Suprapubic skin (tissue), 4 donors: ENCODE measurements around the gene SPAG16. TPM values are rescaled to one million over a fixed set of nuclear protein-coding genes. Genes with fewer than 3 reads are reported as not detected.

ENCODE experiments used
- DNase-seq, 2 donors: peaks; one replicate each; pipeline ENCODE4 v3.0.0-alpha.2; 2019; ENCODE audit warnings: low spot score in 2 of 2
- H3K27ac ChIP-seq: fragments of 200-600 bp; sonication (generic); one replicate; pipeline ENCODE4 v1.5.1; 2019
- H3K27me3 ChIP-seq: fragments of 200-600 bp; sonication (generic); one replicate; pipeline ENCODE4 v1.5.1; 2019
- H3K36me3 ChIP-seq: fragments of 200-600 bp; sonication (generic); one replicate; pipeline ENCODE4 v1.5.1; 2019
- H3K4me1 ChIP-seq: fragments of 200-600 bp; sonication (generic); one replicate; pipeline ENCODE4 v1.5.1; 2019
- H3K4me3 ChIP-seq: fragments of 200-600 bp; sonication (generic); one replicate; pipeline ENCODE4 v1.5.1; 2019; ENCODE audit warnings: mild to moderate bottlenecking
- H3K9me3 ChIP-seq: fragments of 200-600 bp; sonication (generic); one replicate; pipeline ENCODE4 v1.5.1; 2019
- EP300 ChIP-seq: sonication (generic); formaldehyde crosslinking; IDR thresholded peaks from one replicate; pipeline ENCODE4 v1.6.1; 2017; ENCODE audit warnings: antibody characterized with exemption
- POLR2A ChIP-seq, 2 donors: fragments of 450-650 bp; IDR thresholded peaks; one replicate each; pipeline ENCODE4 v1.6.1; 2017; ENCODE audit warnings: antibody characterized with exemption in 2 of 2, mild to moderate bottlenecking in 2 of 2, moderate library complexity in 2 of 2
- POLR2AphosphoS5 ChIP-seq, 3 donors: sonication (generic); formaldehyde crosslinking; IDR thresholded peaks; one replicate each; pipeline ENCODE4 v1.6.1; 2017; ENCODE audit warnings: antibody characterized with exemption in 3 of 3
- WGBS: methylation state at CpG from one replicate; pipeline ENCODE4 v1.1.5; 2018; 5-methylcytosine and 5-hydroxymethylcytosine counted together
- total RNA-seq, 4 donors: library from RNA; depleted of rRNA; stranded (reverse); fragments of >200 nt; gene quantifications; one replicate each; pipeline ENCODE4 v1.1.0, GENCODE V29; 2016
- TF ChIP-seq, protein P1 (sequence below), 2 donors: fragments of 200-600 bp in 1 of 2; fragments of 450-650 bp in 1 of 2; sonication (generic) in 1 of 2; IDR thresholded peaks; one replicate each; pipeline ENCODE4 v1.5.1; 2016 to 2019; ENCODE audit warnings: antibody characterized with exemption in 2 of 2, mild to moderate bottlenecking in 1 of 2, moderate library complexity in 1 of 2

SPAG16 gene
- total RNA-seq, 4 donors from 2014 or later, result 17.5 to 31.4 (median 22.0) TPM

DNA sequence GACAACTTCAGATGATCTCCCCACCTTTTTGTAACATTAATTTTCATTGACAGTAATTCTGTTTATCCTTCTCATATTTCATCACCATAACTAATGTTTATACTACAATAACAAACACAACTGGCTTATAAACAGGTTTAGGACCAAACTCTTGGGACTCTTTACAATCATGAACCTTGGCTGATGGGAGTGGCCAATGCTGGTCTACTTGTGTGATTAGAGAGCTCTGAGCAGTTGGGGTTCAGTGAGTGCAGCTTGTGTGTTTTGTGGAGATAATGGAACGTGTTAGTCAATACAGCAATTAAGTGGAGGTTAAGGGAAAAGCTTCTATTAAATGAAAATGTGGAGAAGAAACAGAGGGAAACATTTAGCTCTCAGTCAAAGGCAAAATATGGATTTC is 207.1 kb downstream of the SPAG16 start:
- Histone ChIP-seq H3K4me1 (no peaks in the 10 kb centered on the region), H3K9me3 (no peaks in the 10 kb centered on the region), H3K27me3 (no peaks in the 10 kb centered on the region), H3K27ac (no peak overlapping the region), H3K36me3 (no peaks in the 10 kb centered on the region), H3K4me3 (no peak overlapping the region)
- WGBS, result 71% methylated on average over 1 of the region's 1 CpG
- DNase-seq, result no peak
- TF ChIP-seq, protein P1, sequence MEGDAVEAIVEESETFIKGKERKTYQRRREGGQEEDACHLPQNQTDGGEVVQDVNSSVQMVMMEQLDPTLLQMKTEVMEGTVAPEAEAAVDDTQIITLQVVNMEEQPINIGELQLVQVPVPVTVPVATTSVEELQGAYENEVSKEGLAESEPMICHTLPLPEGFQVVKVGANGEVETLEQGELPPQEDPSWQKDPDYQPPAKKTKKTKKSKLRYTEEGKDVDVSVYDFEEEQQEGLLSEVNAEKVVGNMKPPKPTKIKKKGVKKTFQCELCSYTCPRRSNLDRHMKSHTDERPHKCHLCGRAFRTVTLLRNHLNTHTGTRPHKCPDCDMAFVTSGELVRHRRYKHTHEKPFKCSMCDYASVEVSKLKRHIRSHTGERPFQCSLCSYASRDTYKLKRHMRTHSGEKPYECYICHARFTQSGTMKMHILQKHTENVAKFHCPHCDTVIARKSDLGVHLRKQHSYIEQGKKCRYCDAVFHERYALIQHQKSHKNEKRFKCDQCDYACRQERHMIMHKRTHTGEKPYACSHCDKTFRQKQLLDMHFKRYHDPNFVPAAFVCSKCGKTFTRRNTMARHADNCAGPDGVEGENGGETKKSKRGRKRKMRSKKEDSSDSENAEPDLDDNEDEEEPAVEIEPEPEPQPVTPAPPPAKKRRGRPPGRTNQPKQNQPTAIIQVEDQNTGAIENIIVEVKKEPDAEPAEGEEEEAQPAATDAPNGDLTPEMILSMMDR (IDR thresholded peaks at IDR 0.05), result no peak
- no peak for TF ChIP-seq POLR2A (IDR thresholded peaks at IDR 0.05)
- TF ChIP-seq EP300, result no peak
- no peak for TF ChIP-seq POLR2AphosphoS5 (IDR thresholded peaks at IDR 0.05)

DNA sequence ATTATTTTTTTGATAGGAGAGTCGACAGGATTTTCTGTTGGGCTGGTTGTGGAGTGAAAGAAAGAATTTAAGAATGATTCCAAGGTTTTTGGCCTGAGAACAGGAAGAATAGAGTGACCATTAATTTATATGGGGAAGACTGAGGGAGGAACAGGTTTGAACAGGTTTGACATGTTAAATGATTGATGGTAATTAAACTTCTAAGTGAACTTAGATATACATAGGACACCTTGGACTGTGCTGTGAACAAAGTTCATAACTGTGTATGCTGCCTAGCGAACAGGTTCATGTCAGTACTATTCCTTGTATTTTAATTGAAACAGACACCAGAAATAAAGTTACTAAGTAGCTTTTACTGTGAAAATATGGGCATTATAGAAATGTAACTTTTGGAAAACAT is 212.0 kb downstream of the SPAG16 start:
- Histone ChIP-seq H3K4me3 (no peak overlapping the region), H3K27me3 (no peaks in the 10 kb centered on the region), H3K27ac (no peak overlapping the region), H3K9me3 (no peaks in the 10 kb centered on the region), H3K4me1 (no peaks in the 10 kb centered on the region), H3K36me3 (no peaks in the 10 kb centered on the region)
- no peak for TF ChIP-seq POLR2AphosphoS5 (IDR thresholded peaks at IDR 0.05)
- TF ChIP-seq, protein P1 (IDR thresholded peaks at IDR 0.05), result no peak
- TF ChIP-seq POLR2A (IDR thresholded peaks at IDR 0.05), result no peak
- TF ChIP-seq EP300, result no peak
- WGBS, result 57% methylated on average over 2 of the region's 2 CpGs
- no peak for DNase-seq

DNA sequence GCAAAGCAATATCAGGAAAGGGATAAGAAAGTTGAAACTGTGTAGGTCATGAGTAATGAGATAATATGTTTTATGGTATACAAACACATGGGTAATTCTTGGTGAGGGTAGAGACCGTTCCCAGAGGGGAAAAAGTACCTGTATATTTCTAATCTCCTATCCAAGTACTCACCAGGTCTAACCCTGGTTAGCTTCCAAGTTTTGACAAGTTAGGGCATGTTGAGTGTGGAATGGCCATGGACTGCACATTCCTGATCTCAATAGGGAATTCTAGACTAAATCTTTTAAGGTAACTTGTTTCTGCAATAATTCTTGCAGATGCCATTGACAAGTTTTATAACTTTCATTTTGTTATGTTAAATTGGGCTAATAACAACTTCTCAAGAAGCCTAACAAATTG is 216.6 kb downstream of the SPAG16 start:
- TF ChIP-seq POLR2AphosphoS5 (IDR thresholded peaks at IDR 0.05) (no peak), POLR2A (IDR thresholded peaks at IDR 0.05) (no peak)
- TF ChIP-seq, protein P1 (IDR thresholded peaks at IDR 0.05), result no peak
- Histone ChIP-seq H3K27me3 (no peaks in the 10 kb centered on the region), H3K36me3 (no peaks in the 10 kb centered on the region), H3K27ac (no peak overlapping the region), H3K9me3 (no peaks in the 10 kb centered on the region), H3K4me1 (no peaks in the 10 kb centered on the region), H3K4me3 (no peak overlapping the region)
- 68% methylated on average over 1 of the region's 1 CpG for WGBS
- no peak for DNase-seq

DNA sequence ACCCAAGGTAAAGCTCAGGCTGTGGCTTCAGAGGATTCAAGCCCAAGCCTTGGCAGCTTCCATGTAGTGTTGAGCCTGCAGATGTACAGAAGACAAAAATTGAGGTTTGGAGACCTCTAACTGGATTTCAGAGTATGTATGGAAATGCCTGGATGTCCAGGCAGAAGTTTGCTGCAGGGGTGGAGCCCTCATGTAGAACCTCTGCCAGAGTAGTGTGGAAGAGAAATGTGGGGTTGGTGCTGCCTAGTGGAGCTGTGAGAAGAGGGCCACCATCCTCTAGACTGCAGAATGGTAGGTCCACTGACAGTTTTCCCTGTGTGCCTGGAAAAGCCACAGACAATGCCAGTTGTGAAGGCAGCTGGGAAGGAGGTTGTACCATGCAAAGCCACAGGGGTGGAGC is 239.9 kb downstream of the SPAG16 start:
- TF ChIP-seq POLR2AphosphoS5 (IDR thresholded peaks at IDR 0.05), result no peak
- TF ChIP-seq EP300, result no peak
- TF ChIP-seq, protein P1 (IDR thresholded peaks at IDR 0.05), result no peak
- TF ChIP-seq POLR2A (IDR thresholded peaks at IDR 0.05), result no peak
- Histone ChIP-seq H3K4me1 (no peaks in the 10 kb centered on the region), H3K27me3 (no peaks in the 10 kb centered on the region), H3K36me3 (no peaks in the 10 kb centered on the region), H3K27ac (no peak overlapping the region), H3K4me3 (no peak overlapping the region), H3K9me3 (no peaks in the 10 kb centered on the region)
- DNase-seq, result no peak

DNA sequence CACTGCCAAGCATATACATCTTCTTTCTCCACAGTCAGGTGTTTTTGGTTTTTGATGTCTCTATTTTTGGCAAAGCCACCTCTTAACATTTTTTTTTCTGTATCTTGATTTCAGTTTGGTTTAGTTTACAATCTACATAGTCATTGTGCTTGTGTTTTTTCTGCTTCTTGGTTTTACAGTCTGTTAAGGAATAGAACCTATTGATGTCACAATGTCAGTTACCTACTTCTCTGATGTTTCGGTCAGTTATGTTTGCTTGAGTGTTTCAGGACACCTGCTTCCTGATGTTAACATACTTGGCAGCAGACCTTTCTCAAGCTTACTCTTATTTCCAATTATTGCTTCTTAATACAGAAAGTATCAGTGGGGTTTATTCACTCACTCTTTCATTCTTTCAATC is 253.3 kb downstream of the SPAG16 start:
- WGBS, result 90% methylated on average over 1 of the region's 1 CpG
- no peak overlapping the region for H3K27ac ChIP-seq
- H3K27me3 ChIP-seq, result no peaks in the 10 kb centered on the region
- H3K36me3 ChIP-seq, result no peaks in the 10 kb centered on the region
- no peaks in the 10 kb centered on the region for H3K4me1 ChIP-seq
- no peaks in the 10 kb centered on the region for H3K9me3 ChIP-seq
- DNase-seq, result no peak
- TF ChIP-seq POLR2A (IDR thresholded peaks at IDR 0.05), result no peak
- TF ChIP-seq POLR2AphosphoS5 (IDR thresholded peaks at IDR 0.05), result no peak
- no peak for TF ChIP-seq EP300
- TF ChIP-seq, protein P1 (IDR thresholded peaks at IDR 0.05), result no peak
- H3K4me3 ChIP-seq, result no peak overlapping the region
